ENCODE results near the gene HIRA.

HIRA gene, protein sequence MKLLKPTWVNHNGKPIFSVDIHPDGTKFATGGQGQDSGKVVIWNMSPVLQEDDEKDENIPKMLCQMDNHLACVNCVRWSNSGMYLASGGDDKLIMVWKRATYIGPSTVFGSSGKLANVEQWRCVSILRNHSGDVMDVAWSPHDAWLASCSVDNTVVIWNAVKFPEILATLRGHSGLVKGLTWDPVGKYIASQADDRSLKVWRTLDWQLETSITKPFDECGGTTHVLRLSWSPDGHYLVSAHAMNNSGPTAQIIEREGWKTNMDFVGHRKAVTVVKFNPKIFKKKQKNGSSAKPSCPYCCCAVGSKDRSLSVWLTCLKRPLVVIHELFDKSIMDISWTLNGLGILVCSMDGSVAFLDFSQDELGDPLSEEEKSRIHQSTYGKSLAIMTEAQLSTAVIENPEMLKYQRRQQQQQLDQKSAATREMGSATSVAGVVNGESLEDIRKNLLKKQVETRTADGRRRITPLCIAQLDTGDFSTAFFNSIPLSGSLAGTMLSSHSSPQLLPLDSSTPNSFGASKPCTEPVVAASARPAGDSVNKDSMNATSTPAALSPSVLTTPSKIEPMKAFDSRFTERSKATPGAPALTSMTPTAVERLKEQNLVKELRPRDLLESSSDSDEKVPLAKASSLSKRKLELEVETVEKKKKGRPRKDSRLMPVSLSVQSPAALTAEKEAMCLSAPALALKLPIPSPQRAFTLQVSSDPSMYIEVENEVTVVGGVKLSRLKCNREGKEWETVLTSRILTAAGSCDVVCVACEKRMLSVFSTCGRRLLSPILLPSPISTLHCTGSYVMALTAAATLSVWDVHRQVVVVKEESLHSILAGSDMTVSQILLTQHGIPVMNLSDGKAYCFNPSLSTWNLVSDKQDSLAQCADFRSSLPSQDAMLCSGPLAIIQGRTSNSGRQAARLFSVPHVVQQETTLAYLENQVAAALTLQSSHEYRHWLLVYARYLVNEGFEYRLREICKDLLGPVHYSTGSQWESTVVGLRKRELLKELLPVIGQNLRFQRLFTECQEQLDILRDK

DNA sequence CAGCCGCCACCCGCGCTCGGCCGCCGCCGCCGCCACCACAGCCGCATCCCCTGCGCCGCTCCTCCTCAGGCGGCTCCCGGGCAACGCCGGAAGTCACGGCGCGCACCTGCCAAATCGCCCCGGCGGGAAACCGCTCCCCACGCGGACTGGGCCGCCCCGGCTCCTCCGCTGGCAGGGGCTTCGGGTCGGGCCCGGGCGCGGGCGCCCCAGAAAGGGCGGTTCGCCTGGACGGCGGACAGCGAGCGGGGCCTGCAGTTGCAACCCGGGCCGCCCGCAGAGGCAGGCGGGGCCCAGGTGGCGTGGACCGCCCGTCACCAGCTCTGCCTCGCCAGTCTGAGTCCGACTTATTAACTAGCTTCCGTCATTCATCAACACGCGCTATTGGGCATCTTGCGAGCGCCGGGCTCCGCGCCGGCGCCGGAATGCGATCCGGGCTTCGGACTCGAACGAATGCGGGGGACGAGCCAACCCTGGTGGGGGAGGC is at the start of gene HIRA:
TSS of gene HIRA (minus strand) at position 85 of the 484 bp plus-strand sequence. CDS start 257 bp downstream, outside the sequence.
- DNase-seq, result peak; percentile 86

DNA sequence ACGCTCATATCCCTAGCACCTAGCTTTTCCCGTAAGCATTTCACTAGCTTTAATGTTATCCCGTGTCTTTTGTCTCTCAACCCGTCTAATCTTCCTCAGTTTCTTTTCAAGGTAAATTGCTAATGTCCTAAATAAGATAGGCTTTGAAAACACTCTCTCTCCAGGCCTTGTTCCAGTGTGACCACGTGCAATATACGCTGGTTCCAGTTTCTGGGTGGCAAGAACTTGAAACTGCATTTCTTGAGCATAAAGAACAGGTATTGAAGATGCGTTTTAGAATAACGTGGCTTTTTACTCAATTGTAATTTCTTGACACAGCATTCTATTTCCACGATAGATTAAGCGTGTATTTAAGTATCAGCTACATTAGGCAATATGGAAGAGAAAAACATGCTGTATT is 49.3 kb upstream of the HIRA start:
- DNase-seq, result no peak

DNA sequence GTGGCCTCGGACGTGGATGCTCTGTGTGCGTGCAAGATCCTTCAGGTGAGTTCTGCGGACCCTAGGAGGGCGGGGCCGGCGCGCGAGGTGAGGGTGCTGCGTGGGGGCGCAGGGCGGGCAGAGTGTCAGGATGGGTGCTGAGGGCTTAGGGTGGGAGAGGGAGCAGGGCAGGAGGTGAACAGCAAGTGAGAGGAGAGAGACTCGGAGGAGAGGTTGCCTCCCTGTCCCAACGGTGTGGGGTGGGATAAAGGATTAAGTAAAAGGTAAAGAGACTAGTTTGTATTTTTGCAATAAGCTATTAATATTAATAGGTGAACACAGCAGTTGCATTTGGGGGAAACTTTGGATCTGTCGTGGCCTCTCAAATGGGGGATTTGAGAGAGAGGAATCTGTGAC is 48.6 kb upstream of the HIRA start:
- no peak for DNase-seq

DNA sequence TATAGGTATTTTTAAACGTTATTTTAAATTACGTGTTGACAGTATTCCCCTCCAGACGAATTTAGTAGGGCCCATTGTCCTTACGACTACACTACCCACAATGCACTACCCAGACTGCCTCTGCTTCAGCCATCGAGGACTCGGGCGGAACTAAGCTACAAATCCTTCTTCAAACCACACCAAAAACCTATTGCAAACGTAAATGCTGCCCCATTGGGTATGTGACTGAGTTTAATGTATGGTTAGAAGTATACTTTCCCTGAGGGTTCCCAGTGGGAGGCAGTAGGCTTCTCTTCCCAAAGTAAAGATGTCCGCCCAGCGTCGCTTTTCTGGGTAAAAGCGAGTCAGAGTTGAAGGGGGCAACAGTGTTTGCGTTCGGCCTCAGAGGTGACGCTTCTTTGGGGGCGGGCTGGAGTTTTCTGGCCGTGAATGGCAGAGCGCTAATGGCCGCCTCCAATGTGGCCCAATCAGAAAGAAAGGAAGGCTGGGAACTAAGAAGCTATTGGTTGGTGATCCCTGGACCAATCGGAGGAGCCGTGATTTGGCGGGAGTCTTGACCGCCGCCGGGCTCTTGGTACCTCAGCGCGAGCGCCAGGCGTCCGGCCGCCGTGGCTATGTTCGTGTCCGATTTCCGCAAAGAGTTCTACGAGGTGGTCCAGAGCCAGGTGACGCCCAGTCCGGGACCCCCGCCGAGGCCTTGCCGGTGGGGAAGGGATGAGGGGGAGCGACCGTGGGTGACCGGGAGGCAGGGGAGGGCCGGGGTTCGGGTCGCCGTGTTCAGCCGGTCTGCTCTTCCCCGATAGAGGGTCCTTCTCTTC is 48.0 kb upstream of the HIRA start, which contains the start of gene CDC45:
TSS of gene CDC45 (plus strand) at position 566 of the 818 bp plus-strand sequence. CDS start at position 615, 49 bp downstream.
- peak; percentile 94 for DNase-seq

DNA sequence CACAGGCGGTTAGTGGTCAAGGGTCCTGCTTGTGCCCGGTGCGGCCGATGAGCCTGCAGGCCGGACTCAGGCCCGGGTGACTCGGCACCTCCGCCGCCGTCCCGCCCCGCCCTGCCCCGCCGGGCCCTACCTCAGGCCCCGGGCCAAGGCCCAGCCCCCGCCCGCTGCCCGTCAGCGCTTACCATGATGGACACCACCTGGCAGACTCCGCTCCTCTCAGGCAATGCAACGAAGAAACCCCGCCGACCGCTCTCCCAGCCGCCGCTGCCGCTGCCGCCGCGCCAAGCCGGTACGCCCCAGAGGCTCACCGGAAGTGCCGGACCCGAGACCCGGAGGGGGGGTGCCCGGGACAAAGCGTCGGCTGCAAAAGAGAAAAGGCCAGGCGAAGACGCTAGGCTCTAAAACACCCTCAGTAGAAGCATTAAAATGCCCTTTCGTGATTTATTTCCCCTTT is 47.4 kb upstream of the HIRA start, which contains the start of gene UFD1:
TSS of gene UFD1 (minus strand) at position 293 of the 454 bp plus-strand sequence. CDS start at position 185, 108 bp downstream.
- peak; percentile 80 for DNase-seq

DNA sequence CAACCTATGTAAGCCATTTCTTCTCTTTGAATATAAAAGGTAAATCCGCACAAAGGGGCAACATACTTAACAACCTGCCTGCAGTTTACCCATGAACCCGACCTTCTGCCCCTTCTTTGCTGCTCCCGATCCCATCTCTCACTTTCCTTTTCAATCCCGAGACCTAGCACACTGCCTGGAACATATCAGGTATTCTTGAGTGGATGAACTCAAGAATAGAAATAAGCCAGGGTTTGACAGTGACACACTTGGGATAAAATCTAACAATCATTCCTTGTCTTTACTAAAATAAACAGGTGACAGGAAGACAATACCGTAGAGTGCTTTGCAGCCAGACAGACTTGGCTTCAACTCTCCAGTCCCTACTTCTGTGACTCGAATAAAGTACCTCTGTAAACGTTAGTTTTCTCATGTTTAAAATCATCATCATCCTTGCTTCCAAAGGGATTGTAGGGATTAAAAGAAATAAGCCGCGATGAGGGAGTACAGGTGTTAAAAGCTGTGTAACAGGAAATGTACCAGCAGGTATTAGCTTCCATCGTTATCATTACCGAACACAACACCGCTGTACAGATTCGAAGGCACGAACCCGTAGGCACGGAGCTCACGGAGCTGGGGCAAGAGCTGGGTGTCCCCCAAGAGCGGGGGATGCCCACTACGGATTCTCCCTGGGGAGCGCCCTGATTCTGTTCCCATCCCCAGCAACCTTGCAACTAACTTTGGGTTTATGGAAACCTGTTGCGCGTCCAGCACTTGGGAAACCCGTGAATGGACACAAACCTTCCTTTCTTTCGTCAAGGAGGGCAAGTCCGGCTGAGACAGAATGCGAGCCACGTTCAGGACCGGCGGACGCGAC is 46.7 kb upstream of the HIRA start:
- peak; percentile 22 for DNase-seq

DNA sequence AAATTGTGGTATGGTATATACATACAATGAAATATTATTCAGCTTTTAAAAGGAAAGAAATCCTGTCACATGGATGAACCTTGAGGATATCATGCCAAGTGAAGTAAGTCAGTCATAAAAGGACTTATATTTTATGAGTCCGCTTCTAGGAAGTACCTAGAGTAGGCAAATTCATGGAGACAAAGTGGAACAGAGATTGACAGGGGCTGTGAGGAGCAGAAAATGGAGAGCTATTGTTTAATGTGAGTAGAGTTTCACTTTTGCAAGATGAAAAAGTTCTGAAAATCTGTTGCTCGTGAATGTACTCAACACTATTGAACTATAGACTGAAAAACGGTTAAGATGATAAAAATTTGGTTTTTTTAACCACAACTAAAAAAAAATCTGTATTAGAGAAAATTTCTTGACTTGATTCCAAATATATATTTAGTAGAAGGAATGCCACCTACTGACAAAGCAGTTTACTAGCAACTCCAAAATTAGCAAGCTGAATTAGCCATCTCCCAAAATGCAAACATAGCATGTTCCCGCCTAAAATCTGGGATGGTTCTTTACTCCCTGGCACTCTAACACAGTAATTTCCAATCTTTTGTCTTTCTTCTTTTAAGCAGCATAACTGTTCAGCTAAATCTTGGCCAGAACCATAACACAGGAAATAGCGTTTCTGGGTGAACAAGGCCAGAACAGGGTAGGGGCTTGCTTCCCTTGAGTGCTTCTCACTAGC is 46.0 kb upstream of the HIRA start:
- no peak for DNase-seq

DNA sequence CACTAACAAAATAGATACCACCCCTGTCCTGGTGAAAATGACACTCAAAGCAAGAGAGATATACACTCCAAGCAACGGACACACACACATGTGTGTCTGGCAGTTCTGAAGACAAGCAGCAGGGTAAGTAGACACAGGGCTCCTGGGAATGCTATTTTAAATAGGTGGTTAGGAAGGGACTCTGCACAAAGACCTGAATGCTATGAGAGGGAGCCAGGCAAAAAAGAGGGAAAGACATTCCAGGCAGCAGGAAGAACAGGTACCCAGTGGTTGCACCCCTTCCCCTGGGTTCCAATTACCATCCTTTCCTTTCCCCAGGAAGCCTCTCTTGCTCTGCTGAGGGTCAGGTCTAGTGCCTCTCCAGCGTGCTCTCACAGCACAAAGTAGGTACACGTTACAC is 44.5 kb upstream of the HIRA start:
- DNase-seq, result no peak

DNA sequence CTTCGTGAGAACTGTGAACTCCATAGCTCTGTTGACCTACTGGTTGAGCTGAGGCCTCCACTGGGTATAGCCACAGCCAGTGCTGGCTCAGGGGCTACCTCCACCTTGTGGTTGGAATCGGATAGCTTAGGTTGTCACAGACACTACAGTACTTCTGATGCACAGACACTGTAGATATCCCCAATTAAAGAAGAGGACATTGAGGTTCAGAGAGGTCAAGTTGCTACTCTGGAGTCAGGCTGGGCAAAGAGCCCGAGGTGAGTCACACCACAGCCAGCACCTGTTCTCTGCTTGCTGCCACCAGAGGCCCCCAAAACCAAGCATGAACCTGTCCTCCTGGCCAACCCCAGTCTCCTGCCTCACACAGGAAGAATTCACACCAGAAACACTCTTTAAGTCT is 42.0 kb upstream of the HIRA start:
- DNase-seq, result no peak

DNA sequence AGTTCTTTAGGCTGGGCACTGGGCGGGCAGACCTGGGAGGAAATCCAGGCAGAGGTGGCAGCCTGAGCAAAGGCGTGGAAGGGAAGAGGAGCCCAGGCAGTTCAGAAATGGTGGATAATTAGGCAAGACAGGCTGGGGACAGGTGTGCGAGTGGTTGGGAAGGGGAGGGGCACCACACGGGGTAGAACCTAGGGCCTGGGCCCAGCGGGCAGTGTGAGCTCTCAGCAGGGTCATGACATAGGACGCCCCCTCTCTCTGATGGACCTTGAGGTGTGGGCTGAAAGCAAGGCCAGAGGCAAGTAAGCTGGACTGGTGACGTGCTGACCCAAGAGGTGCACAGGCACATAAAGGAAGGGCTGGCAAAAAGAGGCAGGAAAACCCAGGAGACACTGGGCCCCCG is 40.7 kb upstream of the HIRA start:
- DNase-seq, result no peak

DNA sequence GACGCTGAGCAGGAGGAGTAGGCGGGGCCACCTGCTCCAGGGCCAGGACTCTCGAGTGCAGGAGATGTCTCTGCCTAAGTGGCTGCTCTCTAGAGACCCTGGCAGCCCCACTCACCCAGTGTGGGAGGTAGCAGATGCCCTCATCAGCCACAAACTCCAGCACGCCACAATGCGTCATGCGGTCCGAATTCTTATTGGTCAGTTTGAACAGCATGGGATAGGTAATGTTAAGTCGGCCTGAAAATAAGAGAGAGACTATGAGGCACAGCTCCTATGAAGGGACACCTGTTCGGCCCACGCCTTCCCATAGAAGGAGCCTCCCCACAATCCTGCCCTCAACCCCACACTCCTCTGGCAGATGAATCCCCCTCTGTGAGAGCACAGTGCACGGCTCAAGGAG is 40.0 kb upstream of the HIRA start:
- no peak for DNase-seq

DNA sequence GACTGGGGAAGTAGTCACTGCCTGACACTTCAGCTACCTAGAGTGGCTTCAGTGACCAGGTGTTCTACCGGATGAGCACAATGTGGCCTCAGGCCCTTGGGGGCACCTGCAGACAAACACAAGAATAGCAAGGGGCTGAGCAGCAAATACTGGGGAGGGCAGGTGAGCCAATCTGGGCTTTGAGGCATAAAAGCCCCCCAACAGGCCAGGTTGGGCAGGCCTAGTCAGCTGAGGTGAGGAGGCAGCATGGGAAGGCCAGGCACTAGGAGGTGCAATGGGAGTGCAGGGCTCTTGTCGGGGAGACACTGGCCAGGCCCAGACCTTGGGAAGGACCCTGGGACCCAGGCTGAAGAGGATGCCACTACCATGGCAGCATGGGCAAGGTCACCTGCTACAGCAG is 38.5 kb upstream of the HIRA start:
- DNase-seq, result no peak

DNA sequence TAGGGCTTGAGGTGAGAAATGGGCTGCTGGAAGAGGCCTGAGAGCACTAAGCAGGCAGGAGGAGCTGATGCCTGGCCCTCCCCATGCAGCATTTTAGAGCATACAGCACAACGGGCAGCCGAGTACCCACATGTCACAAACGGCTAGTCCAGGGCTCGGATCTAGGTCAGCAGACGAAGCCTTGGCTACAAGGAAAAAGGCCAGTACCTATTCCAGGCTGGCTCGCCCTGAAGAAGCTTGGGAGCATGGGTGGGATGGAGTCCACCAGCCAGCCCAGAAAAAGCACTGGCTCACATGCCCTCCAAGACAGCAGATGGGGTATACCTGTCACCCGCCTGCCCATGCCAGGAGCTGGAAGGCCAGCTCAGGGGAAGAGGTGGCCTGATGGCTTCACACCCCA is 37.9 kb upstream of the HIRA start:
- DNase-seq, result no peak

DNA sequence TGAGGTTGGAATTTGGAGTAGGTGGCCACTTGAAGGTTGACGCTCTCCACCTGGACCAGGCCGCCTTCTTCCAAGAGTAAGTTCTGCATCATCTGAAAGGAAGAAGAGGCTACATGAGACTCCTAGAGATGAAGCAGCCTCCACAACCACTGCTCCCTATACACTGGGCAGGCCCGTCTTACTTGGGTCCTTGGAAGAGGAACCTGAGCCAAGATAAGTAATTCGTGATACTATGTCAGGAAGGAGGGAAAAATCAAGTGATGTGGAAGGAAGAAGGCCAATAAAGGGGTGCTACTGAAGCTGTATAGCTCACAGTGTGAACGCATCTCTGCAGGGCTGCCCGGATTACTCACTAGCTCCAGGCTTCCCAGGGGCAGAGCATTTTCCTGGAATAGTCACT is 36.4 kb upstream of the HIRA start:
- no peak for DNase-seq

DNA sequence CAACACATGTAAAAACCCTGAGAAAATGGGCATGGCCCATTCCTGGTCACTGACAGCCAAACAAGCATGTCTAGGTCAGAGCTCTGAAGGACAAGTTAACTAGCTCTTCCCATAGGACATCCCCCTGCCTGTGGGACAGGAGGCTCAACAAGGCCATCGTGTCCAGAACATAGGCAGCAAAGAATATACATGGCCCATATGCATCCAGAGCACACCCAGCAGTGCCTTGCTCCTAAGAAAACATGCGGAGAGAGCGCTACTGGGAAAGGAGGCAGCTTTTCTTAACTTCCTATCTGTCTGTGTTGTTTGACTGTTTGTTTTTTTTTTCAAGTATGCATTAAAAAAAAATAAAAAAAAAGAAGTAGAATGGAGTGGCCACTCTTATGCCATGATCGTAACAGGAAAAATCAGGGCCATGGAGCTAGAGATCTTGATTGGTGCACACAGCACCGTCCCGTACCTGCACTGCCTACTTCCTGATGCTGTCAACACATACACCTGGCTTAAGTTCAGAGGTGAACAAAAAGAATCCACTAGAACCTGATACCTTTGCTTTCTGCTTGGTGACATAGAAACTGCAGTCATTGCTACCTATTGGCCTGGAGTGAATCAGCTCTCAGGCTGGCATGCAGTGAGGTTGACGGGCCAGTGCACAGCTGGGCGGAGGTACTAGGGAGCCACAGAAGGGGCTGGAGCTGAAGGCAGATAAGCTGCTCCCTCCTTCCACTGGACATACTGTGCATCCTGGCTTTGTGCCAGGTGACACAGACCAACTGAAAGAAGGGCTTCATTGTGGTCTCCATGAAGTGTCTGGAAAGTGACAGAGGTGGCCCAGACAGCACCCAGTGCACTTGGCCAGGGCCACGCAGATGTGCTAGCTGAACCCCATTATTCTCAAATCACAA is 35.6 kb upstream of the HIRA start:
- DNase-seq, result no peak

DNA sequence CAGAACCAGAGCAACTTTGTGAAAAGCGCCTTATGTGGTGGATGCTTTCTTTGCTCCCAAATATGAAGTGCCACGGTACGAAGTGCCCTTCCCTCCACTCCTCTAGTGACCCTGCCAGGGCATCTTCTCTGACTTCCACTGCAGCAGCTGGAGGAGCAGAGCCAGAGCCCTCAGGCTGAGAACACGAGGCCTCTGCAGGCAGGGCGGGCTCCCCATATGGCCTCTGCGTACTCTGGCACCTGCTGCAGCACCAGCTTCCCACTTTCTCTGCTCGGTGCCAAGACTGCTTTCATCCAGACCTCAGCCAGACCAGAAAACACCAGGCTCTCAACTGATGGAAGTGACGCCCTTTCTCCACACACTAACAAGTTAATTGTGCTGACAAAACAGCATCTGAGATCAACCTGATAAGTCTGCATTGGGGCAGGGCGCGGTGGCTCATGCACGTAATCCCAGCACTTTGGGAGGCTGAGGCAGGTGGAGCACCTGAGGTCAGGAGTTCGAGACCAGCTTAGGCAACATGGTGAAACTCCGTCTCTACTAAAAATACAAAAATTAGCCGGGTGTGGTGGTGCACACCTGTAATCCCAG is 34.7 kb upstream of the HIRA start:
- DNase-seq, result no peak

DNA sequence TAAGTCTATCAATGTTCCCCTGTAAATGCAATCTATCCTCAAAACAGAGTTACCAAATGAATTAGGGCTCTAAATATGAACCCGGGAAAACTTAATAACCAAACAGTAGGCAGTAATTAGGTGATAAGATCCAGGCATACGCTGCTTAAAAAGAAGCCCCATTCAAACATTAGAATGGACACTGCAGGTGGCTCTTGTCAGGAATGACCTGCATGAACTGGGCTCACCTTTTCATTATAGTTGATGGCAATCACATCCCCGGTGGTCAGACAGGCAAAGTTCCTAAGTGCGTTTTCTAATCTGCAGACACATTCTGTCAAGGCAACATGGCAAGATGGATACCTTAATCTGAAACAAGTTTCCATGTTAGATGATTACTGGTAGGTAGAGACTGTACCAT is 33.4 kb upstream of the HIRA start:
- no peak for DNase-seq

DNA sequence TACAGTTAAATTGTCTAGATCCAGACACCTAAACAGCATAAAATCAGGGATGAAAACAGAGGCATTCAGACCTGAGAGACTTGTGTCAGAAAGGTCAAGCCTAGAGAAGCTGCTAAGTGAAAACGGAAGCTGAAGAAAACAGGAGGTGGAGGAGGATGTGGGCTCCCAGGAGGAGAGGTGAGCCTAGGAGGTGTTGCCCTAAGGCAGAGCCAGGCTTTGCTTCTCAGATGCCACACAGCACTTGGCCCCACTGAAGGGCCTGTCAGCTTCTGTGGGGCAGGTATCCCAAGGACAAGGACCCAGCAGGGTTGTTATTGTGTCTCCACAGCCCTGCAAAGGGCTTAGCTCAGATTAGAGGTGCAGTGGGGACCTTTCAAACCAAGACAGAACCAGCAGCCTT is 33.0 kb upstream of the HIRA start:
- no peak for DNase-seq
